ENCODE data around the gene SIRPB2.

The SIRPB2 gene

DNA sequence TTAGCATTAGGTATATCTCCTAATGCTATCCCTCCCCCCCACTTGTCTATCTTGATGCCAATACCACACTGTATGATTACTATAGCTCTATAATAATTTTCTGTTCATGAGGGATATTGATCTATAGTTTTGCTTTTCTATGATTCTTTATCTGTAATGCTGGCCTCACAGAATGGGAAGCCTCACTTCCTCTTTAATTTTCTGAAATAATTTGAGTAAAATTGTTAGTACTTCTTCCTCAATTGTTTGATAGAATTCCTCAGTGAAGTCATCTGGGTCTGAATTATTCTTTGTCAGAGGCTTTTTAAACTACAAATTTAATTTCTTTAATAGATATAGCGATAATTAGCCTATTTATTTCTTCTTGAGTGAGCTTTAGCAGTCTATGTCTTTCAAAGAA lies 35.1 kb upstream of the SIRPB2 start:
- ChIA-PET POLR2A (no interaction called here), CTCF (interaction anchor here (1.5 kb wide), 1 partner anchor 23 kb away, joined by 8 read pairs; no protein-coding TSS in a partner anchor)
- TF ChIP-seq CTCF (IDR thresholded peaks at IDR 0.05; ENCODE audit: insufficient read depth, low read length, missing control alignments), result no peak
- no peak for DNase-seq (ENCODE audit: low read depth, low spot score)
- H3K4me3 ChIP-seq (ENCODE audit: low read depth, low read length), result no peak overlapping the region

- no peak for TF ChIP-seq CTCF (IDR thresholded peaks at IDR 0.05; ENCODE audit: insufficient read depth, low read length, missing control alignments)
- H3K4me3 ChIP-seq (ENCODE audit: low read depth, low read length), result no peak overlapping the region
- CTCF ChIA-PET, result no interaction called here
- no peak for DNase-seq (ENCODE audit: low read depth, low spot score)
- POLR2A ChIA-PET, result no interaction called here
Measured at GRCh38 chr20:1524004-1524403, 32.8 kb upstream of the SIRPB2 start.

DNA sequence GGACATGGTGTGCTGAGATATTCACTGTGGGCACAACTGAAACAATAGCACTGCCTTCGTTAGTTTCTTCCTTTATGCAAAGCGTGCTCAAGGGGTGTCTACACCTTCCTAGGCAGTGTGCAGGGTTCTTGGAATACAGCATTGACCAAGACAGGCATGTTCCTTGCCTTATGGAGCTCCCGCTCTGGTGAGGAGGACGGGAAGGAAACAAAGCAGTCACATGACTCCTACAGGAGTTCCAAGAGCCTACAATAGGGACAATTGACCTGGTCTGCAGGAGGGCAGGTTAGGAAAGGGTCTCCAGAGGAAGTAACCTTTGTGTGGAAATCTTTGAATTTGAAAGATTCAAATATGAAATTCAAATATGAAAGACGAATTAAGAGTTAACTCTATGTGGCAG lies 25.8 kb upstream of the SIRPB2 start:
- H3K4me3 ChIP-seq (ENCODE audit: low read depth, low read length), result no peak overlapping the region
- ChIA-PET CTCF (no interaction called here), POLR2A (no interaction called here)
- no peak for DNase-seq (ENCODE audit: low read depth, low spot score)
- TF ChIP-seq CTCF (IDR thresholded peaks at IDR 0.05; ENCODE audit: insufficient read depth, low read length, missing control alignments), result no peak

DNA sequence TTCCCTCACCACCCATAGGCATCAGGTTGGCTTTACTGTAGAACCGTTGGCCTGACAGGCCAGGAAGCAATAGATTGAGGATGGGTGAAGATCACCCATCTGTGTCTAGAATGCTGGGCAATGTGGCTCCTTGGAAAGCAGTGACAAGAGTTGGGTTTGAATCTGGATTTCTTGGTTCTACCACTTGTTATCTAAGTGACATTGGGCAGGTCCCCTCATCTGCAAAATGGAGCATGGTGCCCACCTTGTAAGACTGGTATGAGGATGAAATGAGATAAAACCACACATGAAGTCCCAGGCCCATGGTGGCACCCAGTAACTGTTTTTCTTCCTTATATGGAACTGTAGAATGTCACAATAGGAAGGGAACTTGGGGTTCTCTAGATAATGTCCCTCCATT lies 22.6 kb upstream of the SIRPB2 start:
- ChIA-PET CTCF (interaction anchor here (3.2 kb wide), 1 partner anchor 11 kb away, joined by 13 read pairs; no protein-coding TSS in a partner anchor), POLR2A (no interaction called here)

DNA sequence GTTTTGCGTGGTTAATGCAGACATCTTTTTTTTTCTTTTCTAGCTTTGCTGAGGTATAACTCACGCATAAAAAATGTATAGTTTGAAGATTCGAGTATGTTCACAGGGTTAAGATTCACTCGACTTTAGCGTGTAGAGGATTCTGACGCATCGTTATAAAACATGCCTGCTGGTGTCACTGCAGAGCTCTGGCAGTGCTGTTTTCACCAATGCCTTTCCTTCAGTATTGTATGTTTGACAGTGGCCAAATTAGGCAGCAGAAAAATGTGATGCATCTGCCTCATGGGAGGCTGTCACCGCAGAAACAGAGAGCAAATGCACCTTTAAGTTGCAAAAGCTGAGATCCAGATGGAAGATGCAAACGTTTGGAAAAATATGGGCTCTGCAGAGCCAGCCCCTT lies 18.0 kb upstream of the SIRPB2 start:
- peak; percentile 34 for TF ChIP-seq CTCF (IDR thresholded peaks at IDR 0.05; ENCODE audit: insufficient read depth, low read length, missing control alignments)
- ChIA-PET POLR2A (no interaction called here), CTCF (interaction anchor here (0.7 to 8.6 kb wide), 7 partner anchors 13 to 293 kb away, joined by 3 to 78 read pairs (median 9); no protein-coding TSS in a partner anchor)
- no peak overlapping the region for H3K4me3 ChIP-seq (ENCODE audit: low read depth, low read length)
- DNase-seq (ENCODE audit: low read depth, low spot score), result no peak

More for the DNA sequence above, 22.6 kb upstream of the SIRPB2 start:
- DNase-seq (ENCODE audit: low read depth, low spot score), result no peak
- TF ChIP-seq CTCF (IDR thresholded peaks at IDR 0.05; ENCODE audit: insufficient read depth, low read length, missing control alignments), result no peak
- H3K4me3 ChIP-seq (ENCODE audit: low read depth, low read length), result no peak overlapping the region

DNA sequence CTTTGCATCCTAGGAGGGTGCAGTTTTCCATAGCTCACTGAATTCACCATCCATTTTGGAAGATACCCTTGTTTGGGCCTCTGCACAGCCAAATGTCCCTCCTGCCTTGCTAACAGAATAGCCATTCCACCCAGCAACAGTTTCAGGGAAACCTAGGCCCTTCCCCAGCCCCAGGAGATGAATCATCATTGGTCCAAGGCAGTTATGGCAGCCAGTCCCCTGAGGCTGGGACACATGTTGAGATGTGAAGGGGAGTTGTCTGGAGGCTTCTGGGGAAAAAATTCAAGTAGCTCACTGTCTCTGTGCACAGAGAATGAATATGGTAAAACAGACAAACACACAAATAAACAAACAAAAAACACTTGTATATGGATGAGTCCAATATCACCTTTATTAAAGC lies 17.4 kb upstream of the SIRPB2 start:
- POLR2A ChIA-PET, result no interaction called here
- no peak overlapping the region for H3K4me3 ChIP-seq (ENCODE audit: low read depth, low read length)
- no peak for DNase-seq (ENCODE audit: low read depth, low spot score)
- no peak for TF ChIP-seq CTCF (IDR thresholded peaks at IDR 0.05; ENCODE audit: insufficient read depth, low read length, missing control alignments)
- CTCF ChIA-PET, result interaction anchor here (0.7 to 8.6 kb wide), 8 partner anchors 12 to 294 kb away, joined by 3 to 78 read pairs (median 6); no protein-coding TSS in a partner anchor
